Endothelial cell of umbilical vein (primary cell): Measurements from ENCODE around the gene CHD5. TPM values are rescaled to one million over a fixed set of nuclear protein-coding genes. Genes with fewer than 3 reads are reported as not detected.

Source experiments
- BruUV-seq: library from RNA; stranded (reverse); fragments of 400-500 nt; replicated peaks from 2 replicates; lab custom pipeline; 2021; lab: Mats Ljungman, UMichigan
- CTCF ChIA-PET: fragments of 300-600, 350-600 bp; sonication (Branson Sonifier 250); formaldehyde crosslinking; loops from one replicate; lab custom pipeline; 2021; ENCODE audit warnings: antibody characterized with exemption, inconsistent platforms; lab: Charles Lee
- POLR2A ChIA-PET: fragments of 300-600, 350-600 bp; sonication (Branson Sonifier 250); formaldehyde crosslinking; loops from one replicate; lab custom pipeline; 2021; ENCODE audit warnings: antibody characterized with exemption, inconsistent platforms; lab: Charles Lee
- DNase-seq: peaks from one replicate; pipeline ENCODE4 v3.0.0-alpha.2; 2011; ENCODE audit warnings: low read depth, low spot score
- FAIRE-seq: peaks from 2 replicates; lab custom pipeline; 2011; peaks lifted over from hg19 to GRCh38; lab: Jason Lieb, UNC
- H2AFZ ChIP-seq: 2 replicates; pipeline ENCODE4 v1.6.0; 2012; ENCODE audit warnings: low read depth, low read length, control low read depth, inconsistent platforms
- H3K27ac ChIP-seq: 2 replicates; pipeline ENCODE4 v1.5.1; 2011; ENCODE audit warnings: low read depth, mild to moderate bottlenecking, control low read depth, low read length, moderate library complexity; ENCODE audit not compliant: insufficient read depth
- H3K27me3 ChIP-seq, 2 experiments: 2 replicates each; pipeline versions ENCODE4 v1.6.0 to v1.6.1; 2011; ENCODE audit warnings: low read length in 2 of 2, mixed read lengths in 1 of 2; ENCODE audit not compliant: control insufficient read depth in 2 of 2, insufficient read depth in 2 of 2
- H3K36me3 ChIP-seq, 2 experiments: 2 replicates in 1 of 2; 3 replicates in 1 of 2; pipeline ENCODE4 v1.5.1; 2011; ENCODE audit warnings: low read length in 2 of 2, mild to moderate bottlenecking in 1 of 2, moderate library complexity in 1 of 2; ENCODE audit not compliant: control insufficient read depth in 2 of 2, insufficient read depth in 2 of 2; ENCODE audit errors: extremely low read depth in 1 of 2
- H3K4me1 ChIP-seq: 3 replicates; pipeline ENCODE4 v1.5.1; 2011; ENCODE audit warnings: mild to moderate bottlenecking, low read length; ENCODE audit not compliant: control insufficient read depth, insufficient read depth; ENCODE audit errors: extremely low read depth
- H3K4me2 ChIP-seq: 2 replicates; pipeline ENCODE4 v1.6.1; 2011; ENCODE audit warnings: low read length, control low read depth, mixed read lengths; ENCODE audit not compliant: insufficient read depth
- H3K4me3 ChIP-seq, 3 experiments: fragments of 200-600 bp in 1 of 3; sonication (generic), shearing (Covaris generic) in 1 of 3; replicated peaks in 1 of 3; 2 replicates each; pipeline ENCODE4 v1.5.1; 2011 to 2016; ENCODE audit warnings: control low read depth in 3 of 3, low read length in 3 of 3, mild to moderate bottlenecking in 2 of 3, inconsistent platforms in 1 of 3, low read depth in 1 of 3, moderate library complexity in 1 of 3; ENCODE audit not compliant: insufficient read depth in 1 of 3
- H3K79me2 ChIP-seq: 2 replicates; pipeline ENCODE4 v1.6.0; 2012; ENCODE audit warnings: low read length, inconsistent platforms; ENCODE audit not compliant: control insufficient read depth, insufficient read depth
- H3K9ac ChIP-seq: replicated peaks from 2 replicates; pipeline ENCODE3; 2011; ENCODE audit warnings: low read length, control low read depth; ENCODE audit not compliant: insufficient read depth; ENCODE audit errors: extremely low read depth
- H3K9me1 ChIP-seq: replicated peaks from 3 replicates; pipeline ENCODE4 v1.6.0; 2011; ENCODE audit warnings: mild to moderate bottlenecking, low read length; ENCODE audit not compliant: control insufficient read depth, insufficient read depth; ENCODE audit errors: extremely low read depth
- H3K9me3 ChIP-seq: replicated peaks from 2 replicates; pipeline ENCODE4 v1.5.1; 2012; ENCODE audit warnings: low read length, inconsistent platforms; ENCODE audit not compliant: control insufficient read depth, insufficient read depth
- H4K20me1 ChIP-seq: replicated peaks from 2 replicates; pipeline ENCODE3; 2011; ENCODE audit warnings: mild to moderate bottlenecking, low read length; ENCODE audit not compliant: control insufficient read depth, insufficient read depth; ENCODE audit errors: extremely low read depth
- CTCF ChIP-seq, 2 donors: IDR thresholded peaks; 1 replicate in 1 of 2; 2 replicates in 1 of 2; pipeline ENCODE4 v1.5.1; 2011; ENCODE audit warnings: low read length in 2 of 2, mild to moderate bottlenecking in 2 of 2, moderate library complexity in 2 of 2, control low read depth in 1 of 2, inconsistent platforms in 1 of 2, low read depth in 1 of 2; ENCODE audit not compliant: insufficient read depth in 1 of 2; ENCODE audit errors: extremely low read depth in 1 of 2
- EZH2 ChIP-seq: IDR thresholded peaks from 2 replicates; pipeline ENCODE4 v1.6.1; 2012; ENCODE audit warnings: borderline replicate concordance, low read depth, mild to moderate bottlenecking, moderate library complexity, low read length, inconsistent platforms; ENCODE audit not compliant: severe bottlenecking
- FOS ChIP-seq: IDR thresholded peaks from 2 replicates; pipeline ENCODE4 v1.6.1; 2011; ENCODE audit warnings: mild to moderate bottlenecking, low read length, moderate library complexity, borderline replicate concordance; ENCODE audit not compliant: insufficient read depth
- GATA2 ChIP-seq: IDR thresholded peaks from 2 replicates; pipeline ENCODE4 v1.7.0; 2011; ENCODE audit warnings: low read depth, mild to moderate bottlenecking, moderate library complexity, mixed read lengths, low read length; ENCODE audit not compliant: insufficient read length, insufficient read depth
- JUN ChIP-seq: IDR thresholded peaks from 2 replicates; pipeline ENCODE4 v1.6.1; 2011; ENCODE audit warnings: borderline replicate concordance, low read depth; ENCODE audit not compliant: insufficient read length, insufficient read depth
- MAX ChIP-seq: IDR thresholded peaks from 2 replicates; pipeline ENCODE4 v1.6.1; 2011; ENCODE audit not compliant: insufficient read depth, insufficient read length
- MYC ChIP-seq: IDR thresholded peaks from one replicate; pipeline ENCODE4 v1.6.1; 2011; ENCODE audit warnings: mild to moderate bottlenecking, low read depth, low read length
- POLR2A ChIP-seq: IDR thresholded peaks from 2 replicates; pipeline ENCODE4 v1.6.1; 2012; ENCODE audit warnings: low read depth, mild to moderate bottlenecking, control low read depth, low read length
- POLR2AphosphoS5 ChIP-seq: IDR thresholded peaks from 2 replicates; pipeline ENCODE4 v1.6.1; 2012; ENCODE audit warnings: low read depth, mild to moderate bottlenecking, control low read depth, low read length, moderate library complexity; ENCODE audit not compliant: insufficient read depth
- dilution Hi-C: fragments of 300-500 bp; cut with MboI; formaldehyde crosslinking; loops from one replicate; pipeline ENCODE4 v1.15.0; 2019; ENCODE audit warnings: low sequenced_read_pairs; ENCODE audit not compliant: extremely low pct_ligation_motif_present
- intact Hi-C: fragments of 100-400 bp; cut with micrococcal nuclease; formaldehyde crosslinking; loops from one replicate; pipeline ENCODE4 v1.10.0; 2022
- polyA plus RNA-seq, 4 experiments: library from polyadenylated mRNA; depleted of rRNA in 3 of 4; stranded (reverse) in 3 of 4; unstranded in 1 of 4; fragments of >200 nt; gene quantifications; 2 replicates each; pipeline versions ENCODE4 v1.2.1 to v1.2.3, GENCODE V29; 2011 to 2012; ENCODE audit warnings: missing spikeins in 1 of 4
- total RNA-seq: library from RNA; stranded (reverse); gene quantifications from 2 replicates; pipeline ENCODE4 v1.2.3, GENCODE V29; 2021

The CHD5 gene
- total and polyA plus RNA-seq, 2 donors (not counting 3 experiments of a cell fraction or from before 2014, with no cell fraction given), result 0.04 to 0.11 TPM

- DNase-seq (no peak), FAIRE-seq (no peak)
- ChIA-PET CTCF (no interaction called here), POLR2A (no interaction called here)
- H3K9me1 ChIP-seq, result no peaks in the 10 kb centered on the region
- no peak overlapping the region for H3K9ac ChIP-seq
- dilution Hi-C loops, result no loop called here
- H3K79me2 ChIP-seq, result no peaks in the 10 kb centered on the region
- no TSS peak for BruUV-seq
- no peaks in the 10 kb centered on the region for H3K4me1 ChIP-seq
- H3K27me3 ChIP-seq, result no peaks in the 10 kb centered on the region
- H2AFZ ChIP-seq, result no peak overlapping the region
- TF ChIP-seq CTCF (IDR thresholded peaks at IDR 0.05; ENCODE audit: extremely low read depth in 1 of 2, insufficient read depth in 1 of 2, low read depth in 1 of 2, low read length in 2 of 2) (no peak), MYC (no peak), GATA2 (no peak), EZH2 (no peak), FOS (no peak), JUN (no peak), POLR2A (no peak), MAX (no peak), POLR2AphosphoS5 (no peak)
- H3K4me3 ChIP-seq, result no peak overlapping the region
- no peak overlapping the region for H3K4me2 ChIP-seq
- no peaks in the 10 kb centered on the region for H3K9me3 ChIP-seq
- no peaks in the 10 kb centered on the region for H3K36me3 ChIP-seq
- H4K20me1 ChIP-seq, result no peaks in the 10 kb centered on the region
- H3K27ac ChIP-seq, result no peak overlapping the region
- intact Hi-C loops, result no loop called here
Measured at GRCh38 chr1:6130036-6130435, 50.1 kb downstream of the CHD5 start.
